ENCODE results near the gene A2ML1.

Gene A2ML1

GRCh38 chr12:8829125-8829518, 6.7 kb downstream of the A2ML1 start:
- H3K9me3 ChIP-seq (ENCODE audit: insufficient read depth, low read depth, low read length): no peaks in the 10 kb centered on the region
- H2AFZ ChIP-seq (ENCODE audit: low read length): no peak overlapping the region
- H3K4me1 ChIP-seq (ENCODE audit: insufficient read depth, low read length, poor library complexity, severe bottlenecking): no peaks in the 10 kb centered on the region
- H3K27me3 ChIP-seq (ENCODE audit: insufficient read depth, low read length, poor library complexity, severe bottlenecking): no peaks in the 10 kb centered on the region
- TF ChIP-seq CTCF (conservative IDR thresholded peaks at IDR 0.05; ENCODE audit: low read length) (no peak), EZH2phosphoT487 (IDR thresholded peaks at IDR 0.05; ENCODE audit: borderline replicate concordance) (no peak)
- no peaks in the 10 kb centered on the region for H3F3A ChIP-seq (ENCODE audit: low read depth)
- no peaks in the 10 kb centered on the region for H3K36me3 ChIP-seq (ENCODE audit: insufficient read depth, low read length)
- H3K79me2 ChIP-seq (ENCODE audit: insufficient read depth, low read length): no peaks in the 10 kb centered on the region
- no peak overlapping the region for H3K4me2 ChIP-seq (ENCODE audit: low read depth, low read length, poor library complexity, severe bottlenecking)
- no peaks in the 10 kb centered on the region for H4K20me1 ChIP-seq (ENCODE audit: insufficient read depth, low read length, poor library complexity, severe bottlenecking)
- no peaks in the 10 kb centered on the region for H3K9me2 ChIP-seq (replicated peaks; ENCODE audit: low read depth, low read length)
- no peak overlapping the region for H3K9ac ChIP-seq (ENCODE audit: low read depth, low read length, poor library complexity, severe bottlenecking)
- H3K4me3 ChIP-seq (ENCODE audit: low read length, poor library complexity, severe bottlenecking): no peak overlapping the region

- Histone ChIP-seq H3K36me3 (ENCODE audit: insufficient read depth, low read length) (no peaks in the 10 kb centered on the region), H2AFZ (ENCODE audit: low read length) (no peak overlapping the region)
- TF ChIP-seq CTCF (conservative IDR thresholded peaks at IDR 0.05; ENCODE audit: low read length) (no peak), EZH2phosphoT487 (IDR thresholded peaks at IDR 0.05; ENCODE audit: borderline replicate concordance) (no peak)
Observed at GRCh38 chr12:8829621-8830020, 7.2 kb downstream of the A2ML1 start.

GRCh38 chr12:8831116-8831515, 8.7 kb downstream of the A2ML1 start:
- 0 out of 2 replicates have a peak overlapping the region, but pooled peaks have one; percentile 45 for H2AFZ ChIP-seq (ENCODE audit: low read length)
- no peaks in the 10 kb centered on the region for H3F3A ChIP-seq (ENCODE audit: low read depth)
- TF ChIP-seq CTCF (conservative IDR thresholded peaks at IDR 0.05; ENCODE audit: low read length) (no peak), EZH2phosphoT487 (IDR thresholded peaks at IDR 0.05; ENCODE audit: borderline replicate concordance) (no peak)
- no peaks in the 10 kb centered on the region for H3K9me3 ChIP-seq (ENCODE audit: insufficient read depth, low read depth, low read length)
- no peaks in the 10 kb centered on the region for H3K79me2 ChIP-seq (ENCODE audit: insufficient read depth, low read length)
- H3K9ac ChIP-seq (ENCODE audit: low read depth, low read length, poor library complexity, severe bottlenecking): no peak overlapping the region
- no peaks in the 10 kb centered on the region for H3K9me2 ChIP-seq (replicated peaks; ENCODE audit: low read depth, low read length)
- no peaks in the 10 kb centered on the region for H3K4me1 ChIP-seq (ENCODE audit: insufficient read depth, low read length, poor library complexity, severe bottlenecking)
- H3K4me3 ChIP-seq (ENCODE audit: low read length, poor library complexity, severe bottlenecking): no peak overlapping the region
- H4K20me1 ChIP-seq (ENCODE audit: insufficient read depth, low read length, poor library complexity, severe bottlenecking): no peaks in the 10 kb centered on the region
- H3K36me3 ChIP-seq (ENCODE audit: insufficient read depth, low read length): no peaks in the 10 kb centered on the region
- H3K4me2 ChIP-seq (ENCODE audit: low read depth, low read length, poor library complexity, severe bottlenecking): no peak overlapping the region
- H3K27me3 ChIP-seq (ENCODE audit: insufficient read depth, low read length, poor library complexity, severe bottlenecking): no peaks in the 10 kb centered on the region

More at GRCh38 chr12:8829621-8830020, 7.2 kb downstream of the A2ML1 start:
- Histone ChIP-seq H3K79me2 (ENCODE audit: insufficient read depth, low read length) (no peaks in the 10 kb centered on the region), H3K9ac (ENCODE audit: low read depth, low read length, poor library complexity, severe bottlenecking) (no peak overlapping the region), H3K4me3 (ENCODE audit: low read length, poor library complexity, severe bottlenecking) (no peak overlapping the region), H3K9me2 (replicated peaks; ENCODE audit: low read depth, low read length) (no peaks in the 10 kb centered on the region), H4K20me1 (ENCODE audit: insufficient read depth, low read length, poor library complexity, severe bottlenecking) (no peaks in the 10 kb centered on the region), H3K27me3 (ENCODE audit: insufficient read depth, low read length, poor library complexity, severe bottlenecking) (no peaks in the 10 kb centered on the region), H3K4me1 (ENCODE audit: insufficient read depth, low read length, poor library complexity, severe bottlenecking) (no peaks in the 10 kb centered on the region), H3K9me3 (ENCODE audit: insufficient read depth, low read depth, low read length) (no peaks in the 10 kb centered on the region), H3K4me2 (ENCODE audit: low read depth, low read length, poor library complexity, severe bottlenecking) (no peak overlapping the region), H3F3A (ENCODE audit: low read depth) (no peaks in the 10 kb centered on the region)

Data from Loucy (cell line).